ENCODE data around the gene CCDC12. TPM values are rescaled to one million over a fixed set of nuclear protein-coding genes. Genes with fewer than 3 reads are reported as not detected.

CCDC12 gene
- total RNA-seq, 1 experiment from 2014 or later = 47.3 TPM

DNA sequence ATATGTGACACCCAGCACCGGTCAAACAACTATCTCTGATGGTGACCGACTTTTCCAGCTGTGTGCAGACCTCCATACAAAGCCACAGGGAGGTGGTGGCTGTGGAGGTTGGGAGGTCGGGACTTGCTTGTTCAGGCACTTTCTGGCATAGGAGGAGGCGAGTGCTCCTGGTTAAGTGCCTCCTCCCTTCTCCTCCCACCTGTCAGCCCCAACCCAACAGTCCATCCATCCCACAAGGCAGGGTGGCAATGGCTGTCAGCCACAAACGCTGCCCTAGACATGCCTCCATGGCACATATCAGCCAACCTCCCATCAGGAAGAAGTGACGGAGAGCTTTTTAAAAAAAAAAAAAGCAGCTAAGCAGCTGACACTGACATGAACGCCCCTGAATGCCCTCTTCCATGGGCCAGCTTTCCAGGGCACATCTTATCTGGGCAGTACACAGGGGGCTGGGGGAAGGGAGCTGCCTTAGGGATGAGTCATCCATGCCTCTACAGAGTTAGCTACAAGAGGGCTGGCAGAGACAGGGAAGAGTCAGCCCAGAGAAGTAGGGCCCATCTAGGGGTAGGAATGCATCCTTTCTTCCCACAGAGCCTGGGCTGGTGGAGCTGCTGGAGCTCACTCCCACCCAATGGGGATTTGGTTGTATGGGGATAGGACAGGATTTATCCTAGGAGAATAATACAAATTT is 41.2 kb downstream of the CCDC12 start:
- intact Hi-C loops (cut with micrococcal nuclease; ENCODE audit: unreplicated experiment) = no loop called here
- no peaks in the 10 kb centered on the region for H3K9me3 Mint-ChIP-seq (ENCODE audit: low read depth, unreplicated experiment)
- H3K27me3 Mint-ChIP-seq (ENCODE audit: unreplicated experiment) = no peaks in the 10 kb centered on the region
- peaks cover 61% of the 10 kb centered on the region for H3K4me1 Mint-ChIP-seq (ENCODE audit: low read depth, unreplicated experiment)
- no peak overlapping the region for H3K4me3 Mint-ChIP-seq (ENCODE audit: low read depth, unreplicated experiment)
- peaks cover 67% of the 10 kb centered on the region for H3K36me3 Mint-ChIP-seq (ENCODE audit: insufficient read depth, unreplicated experiment)
- CTCF ChIA-PET = interaction anchor here (0.7 to 1.9 kb wide), 13 partner anchors 9 to 229 kb away, joined by 3 to 14 read pairs (median 4); partner anchors contain the start of gene CCDC12
- peak; percentile 88 for DNase-seq
- peak overlapping the region; percentile 64 for H3K27ac Mint-ChIP-seq (ENCODE audit: unreplicated experiment)
- no TSS peak for BruUV-seq (replicated peaks)
- TF ChIP-seq, protein P1, sequence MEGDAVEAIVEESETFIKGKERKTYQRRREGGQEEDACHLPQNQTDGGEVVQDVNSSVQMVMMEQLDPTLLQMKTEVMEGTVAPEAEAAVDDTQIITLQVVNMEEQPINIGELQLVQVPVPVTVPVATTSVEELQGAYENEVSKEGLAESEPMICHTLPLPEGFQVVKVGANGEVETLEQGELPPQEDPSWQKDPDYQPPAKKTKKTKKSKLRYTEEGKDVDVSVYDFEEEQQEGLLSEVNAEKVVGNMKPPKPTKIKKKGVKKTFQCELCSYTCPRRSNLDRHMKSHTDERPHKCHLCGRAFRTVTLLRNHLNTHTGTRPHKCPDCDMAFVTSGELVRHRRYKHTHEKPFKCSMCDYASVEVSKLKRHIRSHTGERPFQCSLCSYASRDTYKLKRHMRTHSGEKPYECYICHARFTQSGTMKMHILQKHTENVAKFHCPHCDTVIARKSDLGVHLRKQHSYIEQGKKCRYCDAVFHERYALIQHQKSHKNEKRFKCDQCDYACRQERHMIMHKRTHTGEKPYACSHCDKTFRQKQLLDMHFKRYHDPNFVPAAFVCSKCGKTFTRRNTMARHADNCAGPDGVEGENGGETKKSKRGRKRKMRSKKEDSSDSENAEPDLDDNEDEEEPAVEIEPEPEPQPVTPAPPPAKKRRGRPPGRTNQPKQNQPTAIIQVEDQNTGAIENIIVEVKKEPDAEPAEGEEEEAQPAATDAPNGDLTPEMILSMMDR (IDR thresholded peaks at IDR 0.05; ENCODE audit: unreplicated experiment) = peak; percentile 53

DNA sequence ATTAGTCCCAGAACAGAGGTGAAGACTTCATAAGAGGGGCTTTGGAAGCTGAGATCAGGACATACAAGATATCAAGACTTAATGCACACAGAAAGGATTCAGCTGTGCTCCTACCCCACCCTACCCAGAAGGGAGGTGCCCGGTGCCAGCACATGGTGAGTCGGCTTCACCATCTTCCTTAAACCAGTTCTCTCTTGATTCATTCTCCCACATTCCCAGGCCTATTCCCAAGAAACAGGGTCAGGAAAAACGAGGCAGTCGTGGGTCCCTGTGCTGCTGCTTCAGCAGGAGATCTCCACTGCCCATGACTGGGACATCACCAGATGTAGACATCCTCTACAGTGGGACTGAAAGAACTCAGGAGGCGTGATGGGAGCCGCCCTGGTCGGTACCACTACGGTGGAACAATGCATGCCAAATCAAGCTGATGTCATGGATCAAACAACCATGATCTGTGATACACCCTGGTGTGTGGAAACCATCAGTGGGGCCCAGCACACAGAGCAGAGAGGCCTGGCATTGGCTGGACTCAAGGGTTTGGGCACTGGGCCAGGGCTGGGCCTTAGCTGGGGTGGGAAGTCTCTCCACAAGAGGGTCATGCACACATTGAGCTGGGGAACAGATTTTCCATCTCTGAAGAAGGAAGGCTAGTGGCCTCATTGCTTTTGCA is 41.9 kb downstream of the CCDC12 start:
- CTCF ChIA-PET = interaction anchor here (1.2 to 1.3 kb wide), 4 partner anchors 9 to 32 kb away, joined by 3 to 14 read pairs (median 6); no protein-coding TSS in a partner anchor
- H3K9me3 Mint-ChIP-seq (ENCODE audit: low read depth, unreplicated experiment) = no peaks in the 10 kb centered on the region
- BruUV-seq (replicated peaks) = no TSS peak
- TF ChIP-seq, protein P1 (IDR thresholded peaks at IDR 0.05; ENCODE audit: unreplicated experiment) = no peak
- intact Hi-C loops (cut with micrococcal nuclease; ENCODE audit: unreplicated experiment) = loop anchor here (5.0 kb wide), 1 partner anchor 48 kb away; no protein-coding TSS in a partner anchor
- H3K4me1 Mint-ChIP-seq (ENCODE audit: low read depth, unreplicated experiment) = peaks cover 58% of the 10 kb centered on the region
- no peaks in the 10 kb centered on the region for H3K27me3 Mint-ChIP-seq (ENCODE audit: unreplicated experiment)
- no peak for DNase-seq
- H3K36me3 Mint-ChIP-seq (ENCODE audit: insufficient read depth, unreplicated experiment) = peaks cover 60% of the 10 kb centered on the region
- peak overlapping the region; percentile 64 for H3K27ac Mint-ChIP-seq (ENCODE audit: unreplicated experiment)
- H3K4me3 Mint-ChIP-seq (ENCODE audit: low read depth, unreplicated experiment) = no peak overlapping the region

GRCh38 chr3:46934072-46934471 is 42.5 kb downstream of the CCDC12 start:
- H3K9me3 Mint-ChIP-seq (ENCODE audit: low read depth, unreplicated experiment) = no peaks in the 10 kb centered on the region
- H3K4me1 Mint-ChIP-seq (ENCODE audit: low read depth, unreplicated experiment) = peaks cover 61% of the 10 kb centered on the region
- CTCF ChIA-PET = no interaction called here
- intact Hi-C loops (cut with micrococcal nuclease; ENCODE audit: unreplicated experiment) = loop anchor here (5.0 kb wide), 1 partner anchor 48 kb away; no protein-coding TSS in a partner anchor
- peaks cover 59% of the 10 kb centered on the region for H3K36me3 Mint-ChIP-seq (ENCODE audit: insufficient read depth, unreplicated experiment)
- DNase-seq = no peak
- no peak overlapping the region for H3K27ac Mint-ChIP-seq (ENCODE audit: unreplicated experiment)
- TF ChIP-seq, protein P1 (IDR thresholded peaks at IDR 0.05; ENCODE audit: unreplicated experiment) = no peak
- no TSS peak for BruUV-seq (replicated peaks)
- H3K4me3 Mint-ChIP-seq (ENCODE audit: low read depth, unreplicated experiment) = no peak overlapping the region
- no peaks in the 10 kb centered on the region for H3K27me3 Mint-ChIP-seq (ENCODE audit: unreplicated experiment)

DNA sequence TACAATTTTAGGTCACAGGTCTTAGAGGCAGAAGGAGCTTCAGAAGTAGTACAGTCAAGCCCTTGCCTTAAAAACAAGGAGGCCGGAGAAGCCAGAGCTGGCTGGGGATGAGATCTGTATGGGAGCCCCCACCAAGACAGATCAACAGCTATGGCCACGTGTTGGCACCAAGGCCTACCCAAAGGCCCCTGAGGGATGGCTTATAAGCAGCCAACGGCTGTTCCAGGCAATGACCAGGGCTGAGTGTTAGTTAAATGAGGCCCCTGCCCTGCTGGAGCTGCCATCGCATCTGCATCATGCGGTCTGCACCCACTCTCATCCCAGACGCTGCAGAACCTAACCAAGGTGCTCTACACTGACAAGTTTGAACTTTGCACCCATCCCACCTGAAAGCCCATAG is 43.3 kb downstream of the CCDC12 start:
- Mint-ChIP-seq H3K27me3 (ENCODE audit: unreplicated experiment) (no peaks in the 10 kb centered on the region), H3K4me3 (ENCODE audit: low read depth, unreplicated experiment) (no peak overlapping the region), H3K27ac (ENCODE audit: unreplicated experiment) (no peak overlapping the region), H3K36me3 (ENCODE audit: insufficient read depth, unreplicated experiment) (peaks cover 51% of the 10 kb centered on the region), H3K4me1 (ENCODE audit: low read depth, unreplicated experiment) (peaks cover 62% of the 10 kb centered on the region), H3K9me3 (ENCODE audit: low read depth, unreplicated experiment) (no peaks in the 10 kb centered on the region)
- intact Hi-C loops (cut with micrococcal nuclease; ENCODE audit: unreplicated experiment) = loop anchor here (5.0 kb wide), 1 partner anchor 49 kb away; no protein-coding TSS in a partner anchor
- no TSS peak for BruUV-seq (replicated peaks)
- DNase-seq = no peak
- TF ChIP-seq, protein P1 (IDR thresholded peaks at IDR 0.05; ENCODE audit: unreplicated experiment) = no peak
- CTCF ChIA-PET = no interaction called here

Measured in Calu3 (cell line).